IPS-18a (cell line): ENCODE results near the gene BCL10.
A peak's percentile ranks its signal among the peaks of the same experiment; 100 is the strongest.

Experiments
- H3K27ac ChIP-seq: one replicate; pipeline ENCODE4 v1.5.1; 2013; ENCODE audit warnings: low read length
- H3K27me3 ChIP-seq: one replicate; pipeline ENCODE4 v1.6.1; 2013; ENCODE audit warnings: mild to moderate bottlenecking, low read length; ENCODE audit not compliant: control insufficient read depth, insufficient read depth
- H3K36me3 ChIP-seq: one replicate; pipeline ENCODE4 v1.6.1; 2013; ENCODE audit warnings: low read depth, low read length; ENCODE audit not compliant: control insufficient read depth
- H3K4me1 ChIP-seq: one replicate; pipeline ENCODE4 v1.6.1; 2013; ENCODE audit warnings: low read depth, low read length; ENCODE audit not compliant: control insufficient read depth
- H3K4me3 ChIP-seq: one replicate; pipeline ENCODE4 v1.5.1; 2013; ENCODE audit warnings: low read length
- H3K9ac ChIP-seq: one replicate; pipeline ENCODE4 v1.6.1; 2013; ENCODE audit warnings: mild to moderate bottlenecking, low read length, moderate library complexity
- H3K9me3 ChIP-seq: one replicate; pipeline ENCODE4 v1.6.1; 2013; ENCODE audit warnings: low read depth, low read length; ENCODE audit not compliant: control insufficient read depth

Gene BCL10

GRCh38 chr1:85276215-85276977 is at the start of gene BCL10:
Gene BCL10, minus strand, starts transcription at chr1:85276632. Its CDS starts 280 bp downstream, at chr1:85276352.
- Histone ChIP-seq H3K4me3 (peak within 1 kb of the TSS; percentile 100), H3K27me3 (no peaks in the 10 kb centered on the region), H3K9me3 (no peaks in the 10 kb centered on the region), H3K27ac (peak within 1 kb of the TSS; percentile 93), H3K4me1 (peaks cover 17% of the 10 kb centered on the region), H3K9ac (peak within 1 kb of the TSS; percentile 96), H3K36me3 (peaks cover 4% of the 10 kb centered on the region)

GRCh38 chr1:85325920-85326319 is 49.5 kb upstream of the BCL10 start:
- H3K9me3 ChIP-seq = no peaks in the 10 kb centered on the region

GRCh38 chr1:85323770-85324169 is 47.3 kb upstream of the BCL10 start:
- Histone ChIP-seq H3K9ac (no peak overlapping the region), H3K27me3 (no peaks in the 10 kb centered on the region), H3K4me3 (no peak overlapping the region), H3K4me1 (peaks cover 13% of the 10 kb centered on the region), H3K27ac (no peak overlapping the region), H3K9me3 (no peaks in the 10 kb centered on the region), H3K36me3 (no peaks in the 10 kb centered on the region)

More at GRCh38 chr1:85325920-85326319, 49.5 kb upstream of the BCL10 start:
- no peaks in the 10 kb centered on the region for H3K27me3 ChIP-seq
- no peak overlapping the region for H3K9ac ChIP-seq
- no peaks in the 10 kb centered on the region for H3K36me3 ChIP-seq
- no peak overlapping the region for H3K4me3 ChIP-seq
- H3K4me1 ChIP-seq = peaks cover 31% of the 10 kb centered on the region
- no peak overlapping the region for H3K27ac ChIP-seq

- H3K27me3 ChIP-seq = no peaks in the 10 kb centered on the region
- H3K4me3 ChIP-seq = no peak overlapping the region
- no peaks in the 10 kb centered on the region for H3K36me3 ChIP-seq
- H3K4me1 ChIP-seq = peaks cover 11% of the 10 kb centered on the region
- H3K9ac ChIP-seq = no peak overlapping the region
- no peaks in the 10 kb centered on the region for H3K9me3 ChIP-seq
- no peak overlapping the region for H3K27ac ChIP-seq
Observed at GRCh38 chr1:85322655-85323054, 46.2 kb upstream of the BCL10 start.

- H3K36me3 ChIP-seq = no peaks in the 10 kb centered on the region
- H3K4me3 ChIP-seq = no peak overlapping the region
- H3K9ac ChIP-seq = no peak overlapping the region
- no peaks in the 10 kb centered on the region for H3K27me3 ChIP-seq
- no peaks in the 10 kb centered on the region for H3K9me3 ChIP-seq
- peaks cover 11% of the 10 kb centered on the region for H3K4me1 ChIP-seq
- no peak overlapping the region for H3K27ac ChIP-seq
Observed at GRCh38 chr1:85321237-85321964, 45.0 kb upstream of the BCL10 start.

GRCh38 chr1:85320371-85321131 is 44.1 kb upstream of the BCL10 start:
- H3K4me3 ChIP-seq = no peak overlapping the region
- no peak overlapping the region for H3K9ac ChIP-seq
- peaks cover 10% of the 10 kb centered on the region for H3K4me1 ChIP-seq
- no peak overlapping the region for H3K27ac ChIP-seq
- H3K27me3 ChIP-seq = no peaks in the 10 kb centered on the region
- no peaks in the 10 kb centered on the region for H3K36me3 ChIP-seq
- no peaks in the 10 kb centered on the region for H3K9me3 ChIP-seq

GRCh38 chr1:85319931-85320330 is 43.5 kb upstream of the BCL10 start:
- no peaks in the 10 kb centered on the region for H3K27me3 ChIP-seq
- no peak overlapping the region for H3K4me3 ChIP-seq
- no peaks in the 10 kb centered on the region for H3K9me3 ChIP-seq
- H3K9ac ChIP-seq = no peak overlapping the region
- H3K36me3 ChIP-seq = no peaks in the 10 kb centered on the region
- H3K4me1 ChIP-seq = peaks cover 4% of the 10 kb centered on the region
- no peak overlapping the region for H3K27ac ChIP-seq

GRCh38 chr1:85319491-85319890 is 43.1 kb upstream of the BCL10 start:
- H3K27me3 ChIP-seq = no peaks in the 10 kb centered on the region
- no peaks in the 10 kb centered on the region for H3K4me1 ChIP-seq
- no peak overlapping the region for H3K27ac ChIP-seq
- no peaks in the 10 kb centered on the region for H3K9me3 ChIP-seq
- no peaks in the 10 kb centered on the region for H3K36me3 ChIP-seq
- H3K4me3 ChIP-seq = no peak overlapping the region
- H3K9ac ChIP-seq = no peak overlapping the region

- H3K9ac ChIP-seq = no peak overlapping the region
- H3K4me3 ChIP-seq = no peak overlapping the region
- H3K4me1 ChIP-seq = no peaks in the 10 kb centered on the region
- H3K27me3 ChIP-seq = no peaks in the 10 kb centered on the region
- no peak overlapping the region for H3K27ac ChIP-seq
- H3K9me3 ChIP-seq = no peaks in the 10 kb centered on the region
- H3K36me3 ChIP-seq = no peaks in the 10 kb centered on the region
Observed at GRCh38 chr1:85318217-85318616, 41.8 kb upstream of the BCL10 start.

- Histone ChIP-seq H3K4me1 (no peaks in the 10 kb centered on the region), H3K4me3 (no peak overlapping the region), H3K27me3 (no peaks in the 10 kb centered on the region), H3K27ac (no peak overlapping the region), H3K9ac (no peak overlapping the region), H3K9me3 (no peaks in the 10 kb centered on the region), H3K36me3 (no peaks in the 10 kb centered on the region)
Observed at GRCh38 chr1:85317560-85317959, 41.1 kb upstream of the BCL10 start.

- no peaks in the 10 kb centered on the region for H3K4me1 ChIP-seq
- H3K9me3 ChIP-seq = no peaks in the 10 kb centered on the region
- no peaks in the 10 kb centered on the region for H3K36me3 ChIP-seq
- H3K27me3 ChIP-seq = no peaks in the 10 kb centered on the region
- H3K27ac ChIP-seq = no peak overlapping the region
- H3K4me3 ChIP-seq = no peak overlapping the region
- H3K9ac ChIP-seq = no peak overlapping the region
Observed at GRCh38 chr1:85316321-85316720, 39.9 kb upstream of the BCL10 start.
